ENCODE data around the gene COL4A2.

COL4A2 gene

GRCh38 chr13:110433014-110433413 is 125.9 kb downstream of the COL4A2 start:
- Histone ChIP-seq H3K27ac (no peak overlapping the region), H3K9me3 (no peaks in the 10 kb centered on the region), H3K4me3 (ENCODE audit: low read depth in 1 of 2, low read length in 1 of 2) (no peak overlapping the region), H3K4me1 (ENCODE audit: control insufficient read depth in 1 of 2, insufficient read depth in 1 of 2, low read depth in 1 of 2, low read length in 1 of 2) (no peaks in the 10 kb centered on the region), H3K36me3 (no peaks in the 10 kb centered on the region), H3K27me3 (peaks cover 82% of the 10 kb centered on the region)
- TF ChIP-seq, protein P1, sequence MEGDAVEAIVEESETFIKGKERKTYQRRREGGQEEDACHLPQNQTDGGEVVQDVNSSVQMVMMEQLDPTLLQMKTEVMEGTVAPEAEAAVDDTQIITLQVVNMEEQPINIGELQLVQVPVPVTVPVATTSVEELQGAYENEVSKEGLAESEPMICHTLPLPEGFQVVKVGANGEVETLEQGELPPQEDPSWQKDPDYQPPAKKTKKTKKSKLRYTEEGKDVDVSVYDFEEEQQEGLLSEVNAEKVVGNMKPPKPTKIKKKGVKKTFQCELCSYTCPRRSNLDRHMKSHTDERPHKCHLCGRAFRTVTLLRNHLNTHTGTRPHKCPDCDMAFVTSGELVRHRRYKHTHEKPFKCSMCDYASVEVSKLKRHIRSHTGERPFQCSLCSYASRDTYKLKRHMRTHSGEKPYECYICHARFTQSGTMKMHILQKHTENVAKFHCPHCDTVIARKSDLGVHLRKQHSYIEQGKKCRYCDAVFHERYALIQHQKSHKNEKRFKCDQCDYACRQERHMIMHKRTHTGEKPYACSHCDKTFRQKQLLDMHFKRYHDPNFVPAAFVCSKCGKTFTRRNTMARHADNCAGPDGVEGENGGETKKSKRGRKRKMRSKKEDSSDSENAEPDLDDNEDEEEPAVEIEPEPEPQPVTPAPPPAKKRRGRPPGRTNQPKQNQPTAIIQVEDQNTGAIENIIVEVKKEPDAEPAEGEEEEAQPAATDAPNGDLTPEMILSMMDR (IDR thresholded peaks at IDR 0.05), result no peak

DNA sequence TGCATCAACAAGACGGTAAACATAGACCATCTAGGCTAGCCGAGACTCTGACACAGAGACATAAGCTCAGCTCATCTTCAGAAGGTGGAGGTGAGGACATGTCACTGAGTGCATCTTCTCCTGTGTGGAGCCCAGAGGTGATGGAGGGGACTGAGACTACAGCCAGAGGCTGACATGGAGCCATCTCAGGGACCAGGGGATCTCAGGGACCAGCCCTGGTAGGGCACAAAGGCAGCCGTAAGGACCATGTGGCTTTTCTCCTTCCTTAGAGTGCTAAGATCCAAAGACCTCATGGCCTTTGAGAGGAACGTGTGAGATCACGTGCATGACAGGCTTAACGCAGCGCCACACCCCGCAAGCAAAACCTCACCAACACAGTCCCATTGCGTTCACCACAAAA is 127.5 kb downstream of the COL4A2 start:
- peaks cover 78% of the 10 kb centered on the region for H3K27me3 ChIP-seq
- TF ChIP-seq, protein P1 (IDR thresholded peaks at IDR 0.05), result no peak
- H3K9me3 ChIP-seq, result no peaks in the 10 kb centered on the region
- no peaks in the 10 kb centered on the region for H3K36me3 ChIP-seq
- H3K4me1 ChIP-seq (ENCODE audit: control insufficient read depth in 1 of 2, insufficient read depth in 1 of 2, low read depth in 1 of 2, low read length in 1 of 2), result no peaks in the 10 kb centered on the region
- H3K27ac ChIP-seq, result no peak overlapping the region
- H3K4me3 ChIP-seq (ENCODE audit: low read depth in 1 of 2, low read length in 1 of 2), result no peak overlapping the region

DNA sequence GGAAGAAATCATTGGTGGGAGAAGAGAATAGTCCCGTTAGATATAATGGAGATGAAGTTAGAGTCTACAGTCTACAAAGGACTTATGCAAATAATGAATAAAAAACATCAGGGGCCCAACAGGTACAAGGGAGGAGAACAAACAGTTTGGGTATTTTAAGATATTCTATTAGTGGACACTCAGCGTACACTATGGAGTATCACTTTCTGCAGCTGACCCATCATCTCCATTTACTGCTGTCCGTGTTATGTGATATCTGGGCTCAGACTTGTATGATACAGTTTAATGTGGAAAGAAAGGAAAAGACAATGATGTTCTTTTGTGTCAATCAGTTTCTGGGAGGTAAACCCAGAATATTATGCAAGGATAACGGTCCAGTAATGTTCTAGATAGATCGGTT is 128.2 kb downstream of the COL4A2 start:
- no peaks in the 10 kb centered on the region for H3K9me3 ChIP-seq

GRCh38 chr13:110436276-110436675 is 129.2 kb downstream of the COL4A2 start:
- TF ChIP-seq, protein P1 (IDR thresholded peaks at IDR 0.05), result no peak
- no peak overlapping the region for H3K4me3 ChIP-seq (ENCODE audit: low read depth in 1 of 2, low read length in 1 of 2)
- H3K4me1 ChIP-seq (ENCODE audit: control insufficient read depth in 1 of 2, insufficient read depth in 1 of 2, low read depth in 1 of 2, low read length in 1 of 2), result no peaks in the 10 kb centered on the region
- no peak overlapping the region for H3K27ac ChIP-seq
- no peaks in the 10 kb centered on the region for H3K9me3 ChIP-seq
- H3K27me3 ChIP-seq, result peaks cover 72% of the 10 kb centered on the region
- no peaks in the 10 kb centered on the region for H3K36me3 ChIP-seq

More for the DNA sequence above, 128.2 kb downstream of the COL4A2 start:
- H3K36me3 ChIP-seq, result no peaks in the 10 kb centered on the region
- no peaks in the 10 kb centered on the region for H3K4me1 ChIP-seq (ENCODE audit: control insufficient read depth in 1 of 2, insufficient read depth in 1 of 2, low read depth in 1 of 2, low read length in 1 of 2)
- TF ChIP-seq, protein P1 (IDR thresholded peaks at IDR 0.05), result no peak
- no peak overlapping the region for H3K27ac ChIP-seq
- peaks cover 72% of the 10 kb centered on the region for H3K27me3 ChIP-seq
- H3K4me3 ChIP-seq (ENCODE audit: low read depth in 1 of 2, low read length in 1 of 2), result no peak overlapping the region

DNA sequence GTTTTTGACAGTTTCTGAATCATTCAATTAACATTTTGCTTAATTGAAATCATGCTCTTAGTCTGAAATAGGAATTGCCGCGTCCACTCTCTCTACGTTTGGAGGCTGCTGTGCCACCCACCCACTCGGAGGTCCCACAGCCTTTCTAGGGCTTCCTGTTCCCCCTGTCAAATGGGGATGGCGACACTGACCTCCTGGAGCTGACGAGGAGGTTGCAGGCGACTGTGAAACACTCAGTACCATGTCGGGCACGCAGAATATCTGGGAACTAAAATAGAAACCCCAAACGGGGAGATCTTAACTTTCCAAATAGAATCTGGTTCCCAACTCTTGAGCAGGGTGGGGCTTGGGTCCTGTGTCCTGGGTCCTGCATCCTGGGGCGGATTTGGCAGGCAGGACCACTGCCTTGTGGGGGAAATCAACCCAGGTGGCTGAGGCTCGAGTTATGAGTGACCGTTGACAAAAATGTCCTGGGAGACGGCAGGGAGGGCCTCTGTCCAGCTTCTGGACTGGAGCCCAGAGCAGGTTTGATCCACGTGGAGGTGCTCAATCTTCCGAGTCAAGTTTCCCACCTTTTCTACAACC is 129.8 kb downstream of the COL4A2 start:
- Histone ChIP-seq H3K4me3 (ENCODE audit: low read depth in 1 of 2, low read length in 1 of 2) (no peak overlapping the region), H3K27ac (no peak overlapping the region), H3K27me3 (peaks cover 70% of the 10 kb centered on the region), H3K9me3 (no peaks in the 10 kb centered on the region), H3K36me3 (no peaks in the 10 kb centered on the region), H3K4me1 (ENCODE audit: control insufficient read depth in 1 of 2, insufficient read depth in 1 of 2, low read depth in 1 of 2, low read length in 1 of 2) (no peaks in the 10 kb centered on the region)
- TF ChIP-seq, protein P1 (IDR thresholded peaks at IDR 0.05), result no peak

Data from neutrophil (primary cell).